HG03103 (cell line): ENCODE results near the gene DUSP21.
"Not testable (repeated sequence)": the region's sequence is repeated elsewhere in the genome, so short reads cannot be mapped to it uniquely, and the experiment has no call there.

ENCODE experiments used
- ATAC-seq: cut with Tn5 transposase; IDR thresholded peaks from one replicate; pipeline ENCODE4 v1.9.1; 2021; ENCODE audit warnings: low read depth; ENCODE audit not compliant: unreplicated experiment

DUSP21 gene

GRCh38 chrX:44843753-44844152 is at the start of gene DUSP21:
Gene DUSP21, plus strand, starts transcription at chrX:44844021. Its CDS starts 112 bp downstream, at chrX:44844133.
- ATAC-seq = no peak

GRCh38 chrX:44795945-44796450 is 47.8 kb upstream of the DUSP21 start:
- ATAC-seq = no peak

- no peak for ATAC-seq
These were observed 41.2 kb upstream of the DUSP21 start for GRCh38 chrX:44802613-44803012.

- no peak for ATAC-seq
These were observed 28.1 kb upstream of the DUSP21 start for GRCh38 chrX:44815681-44816080.

GRCh38 chrX:44816367-44816766 is 27.5 kb upstream of the DUSP21 start:
- no peak for ATAC-seq

GRCh38 chrX:44817029-44817428 is 26.8 kb upstream of the DUSP21 start:
- ATAC-seq = no peak

- no peak for ATAC-seq
These were observed 21.2 kb upstream of the DUSP21 start for GRCh38 chrX:44822601-44823000.

- ATAC-seq = not testable (repeated sequence)
These were observed 20.6 kb upstream of the DUSP21 start for GRCh38 chrX:44823193-44823592.

GRCh38 chrX:44828008-44828605 is 15.7 kb upstream of the DUSP21 start:
- no peak for ATAC-seq

- ATAC-seq = no peak
These were observed 14.0 kb upstream of the DUSP21 start for GRCh38 chrX:44829832-44830231.

- no peak for ATAC-seq
These were observed 1.1 kb upstream of the DUSP21 start for GRCh38 chrX:44842550-44843317.

- ATAC-seq = no peak
These were observed 511 bp upstream of the DUSP21 start for GRCh38 chrX:44843318-44843702.

- ATAC-seq = no peak
These were observed 383 bp downstream of the DUSP21 start for GRCh38 chrX:44844204-44844603.

- ATAC-seq = not testable (repeated sequence)
These were observed 7.1 kb downstream of the DUSP21 start for GRCh38 chrX:44850891-44851290.

GRCh38 chrX:44871114-44871645 is 27.4 kb downstream of the DUSP21 start:
- ATAC-seq = no peak

GRCh38 chrX:44871931-44872820 is 28.4 kb downstream of the DUSP21 start:
- ATAC-seq = peak; percentile 10

- peak; percentile 90 for ATAC-seq
These were observed 29.1 kb downstream of the DUSP21 start, which contains the start of gene KDM6A for GRCh38 chrX:44872821-44873414. Gene KDM6A, plus strand, starts transcription at chrX:44873188. Its CDS starts 364 bp downstream, at chrX:44873552.

GRCh38 chrX:44873415-44874276 is 29.8 kb downstream of the DUSP21 start:
- ATAC-seq = no peak
